WTC11 (cell line): ENCODE data around the gene BASP1. TPM values are rescaled to one million over a fixed set of nuclear protein-coding genes. Genes with fewer than 3 reads are reported as not detected.

Experiments
- ATAC-seq: fragments of 200-7000 bp; cut with Tn5 transposase; 2 replicates; pipeline ENCODE4 v1.10.0; 2021; ENCODE audit warnings: mild to moderate bottlenecking, moderate library complexity
- CTCF ChIA-PET: fragments of 300-600 bp; sonication (Branson Sonifier 250); formaldehyde crosslinking; loops from one replicate; lab custom pipeline; 2021; ENCODE audit warnings: antibody characterized with exemption; lab: Charles Lee
- POLR2A ChIA-PET: fragments of 350-600 bp; sonication (Branson Sonifier 250); formaldehyde crosslinking; loops from one replicate; lab custom pipeline; 2021; ENCODE audit warnings: antibody characterized with exemption; lab: Charles Lee
- DNase-seq: peaks from one replicate; pipeline ENCODE4 v3.0.0; 2021; ENCODE audit warnings: low spot score
- H3K27ac Mint-ChIP-seq: 2 replicates; pipeline ENCODE4 v1.8.0; 2021; ENCODE audit warnings: mixed read lengths
- H3K27me3 Mint-ChIP-seq: 2 replicates; pipeline ENCODE4 v1.8.0; 2021; ENCODE audit warnings: low read depth, mild to moderate bottlenecking, moderate library complexity, mixed read lengths
- H3K36me3 Mint-ChIP-seq: 2 replicates; pipeline ENCODE4 v1.8.0; 2021; ENCODE audit warnings: mixed read lengths
- H3K4me1 Mint-ChIP-seq: 2 replicates; pipeline ENCODE4 v1.8.0; 2022; ENCODE audit warnings: mixed read lengths
- H3K4me3 Mint-ChIP-seq: 2 replicates; pipeline ENCODE4 v1.8.0; 2021; ENCODE audit warnings: mild to moderate bottlenecking, moderate library complexity, mixed read lengths
- H3K9me3 Mint-ChIP-seq: 2 replicates; pipeline ENCODE4 v1.8.0; 2021; ENCODE audit warnings: mixed read lengths
- MXD4 ChIP-seq: fragments of 250-450 bp; sonication (Bioruptor Pico); IDR thresholded peaks from 2 replicates; pipeline ENCODE4 v1.8.0; 2021; ENCODE audit warnings: mild to moderate bottlenecking, moderate library complexity, borderline replicate concordance
- NFYB ChIP-seq: sonication (generic); formaldehyde crosslinking; conservative IDR thresholded peaks from 2 replicates; pipeline ENCODE4 v1.8.0; 2022; ENCODE audit warnings: low read depth, missing genetic modification reagents
- RELA ChIP-seq: sonication (generic); formaldehyde crosslinking; IDR thresholded peaks from 2 replicates; pipeline ENCODE4 v1.8.1; 2022; ENCODE audit warnings: missing genetic modification reagents, mild to moderate bottlenecking, borderline replicate concordance
- TEAD1 ChIP-seq: sonication (generic); formaldehyde crosslinking; IDR thresholded peaks from 2 replicates; pipeline ENCODE4 v1.8.0; 2022; ENCODE audit warnings: mild to moderate bottlenecking, missing genetic modification reagents
- ZNF138 ChIP-seq: sonication (generic); formaldehyde crosslinking; conservative IDR thresholded peaks from 2 replicates; pipeline ENCODE4 v1.8.1; 2022; ENCODE audit warnings: mild to moderate bottlenecking, moderate library complexity, missing genetic modification reagents
- ZNF232 ChIP-seq: sonication (generic); formaldehyde crosslinking; IDR thresholded peaks from 2 replicates; pipeline ENCODE4 v1.8.0; 2022; ENCODE audit warnings: mild to moderate bottlenecking, missing genetic modification reagents
- ZNF416 ChIP-seq: fragments of 250-450 bp; sonication (Bioruptor Pico); IDR thresholded peaks from 2 replicates; pipeline ENCODE4 v1.9.0; 2021; ENCODE audit warnings: mild to moderate bottlenecking, inconsistent platforms
- total RNA-seq: library from RNA; stranded (reverse); gene quantifications from 3 replicates; pipeline ENCODE4 v1.2.3, GENCODE V29; 2021
- TF ChIP-seq, protein P1 (sequence below): sonication (generic); formaldehyde crosslinking; IDR thresholded peaks from 2 replicates; pipeline ENCODE4 v1.8.1; 2022; ENCODE audit warnings: missing genetic modification reagents, borderline replicate concordance
- TF ChIP-seq, protein P2 (sequence below): fragments of 250-450 bp; sonication (Bioruptor Pico); conservative IDR thresholded peaks from 2 replicates; pipeline ENCODE4 v1.9.0; 2021; ENCODE audit warnings: mild to moderate bottlenecking
- TF ChIP-seq, protein P3 (sequence below): sonication (generic); formaldehyde crosslinking; IDR thresholded peaks from 2 replicates; pipeline ENCODE4 v1.8.1; 2023; ENCODE audit warnings: mild to moderate bottlenecking, missing genetic modification reagents, moderate library complexity
- TF ChIP-seq, protein P4 (sequence below): sonication (generic); formaldehyde crosslinking; IDR thresholded peaks from 2 replicates; pipeline ENCODE4 v1.8.1; 2023; ENCODE audit warnings: mild to moderate bottlenecking, missing genetic modification reagents, moderate library complexity
- TF ChIP-seq, protein P5 (sequence below): sonication (generic); formaldehyde crosslinking; IDR thresholded peaks from 2 replicates; pipeline ENCODE4 v1.8.1; 2022; ENCODE audit warnings: mild to moderate bottlenecking, missing genetic modification reagents, moderate library complexity, borderline replicate concordance
- TF ChIP-seq, protein P6 (sequence below): sonication (generic); formaldehyde crosslinking; IDR thresholded peaks from 2 replicates; pipeline ENCODE4 v1.8.0; 2022; ENCODE audit warnings: mild to moderate bottlenecking, missing genetic modification reagents
- TF ChIP-seq, protein P7 (sequence below): sonication (generic); formaldehyde crosslinking; conservative IDR thresholded peaks from 2 replicates; pipeline ENCODE4 v1.8.1; 2023; ENCODE audit warnings: mild to moderate bottlenecking, low read depth, missing genetic modification reagents, moderate library complexity

The BASP1 gene
- total RNA-seq, 1 experiment from 2014 or later = 108 TPM

DNA sequence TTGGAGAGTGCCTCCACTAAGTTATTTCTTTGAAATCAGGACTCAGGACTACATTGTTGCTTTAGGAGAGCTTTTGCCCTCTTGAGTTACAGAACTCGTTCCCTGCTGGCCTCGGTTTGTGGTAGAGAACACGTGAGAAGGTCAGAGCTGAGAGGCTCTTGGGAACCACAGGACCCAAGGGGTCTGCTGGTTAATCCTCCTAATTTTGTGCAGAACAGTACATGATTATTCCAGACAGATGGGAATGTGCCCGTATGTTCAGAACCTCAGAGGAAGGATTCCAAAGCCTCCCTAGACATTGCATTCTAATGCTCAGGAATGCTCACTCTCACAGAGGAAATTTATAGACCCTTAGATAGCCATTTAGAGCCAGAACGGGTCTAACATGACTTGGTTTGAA is 25.2 kb upstream of the BASP1 start (continued):
- TF ChIP-seq TEAD1 (CRISPR knock-in tag) = no peak
- no peak for TF ChIP-seq ZNF416 (CRISPR knock-in tag)
- TF ChIP-seq, protein P1, sequence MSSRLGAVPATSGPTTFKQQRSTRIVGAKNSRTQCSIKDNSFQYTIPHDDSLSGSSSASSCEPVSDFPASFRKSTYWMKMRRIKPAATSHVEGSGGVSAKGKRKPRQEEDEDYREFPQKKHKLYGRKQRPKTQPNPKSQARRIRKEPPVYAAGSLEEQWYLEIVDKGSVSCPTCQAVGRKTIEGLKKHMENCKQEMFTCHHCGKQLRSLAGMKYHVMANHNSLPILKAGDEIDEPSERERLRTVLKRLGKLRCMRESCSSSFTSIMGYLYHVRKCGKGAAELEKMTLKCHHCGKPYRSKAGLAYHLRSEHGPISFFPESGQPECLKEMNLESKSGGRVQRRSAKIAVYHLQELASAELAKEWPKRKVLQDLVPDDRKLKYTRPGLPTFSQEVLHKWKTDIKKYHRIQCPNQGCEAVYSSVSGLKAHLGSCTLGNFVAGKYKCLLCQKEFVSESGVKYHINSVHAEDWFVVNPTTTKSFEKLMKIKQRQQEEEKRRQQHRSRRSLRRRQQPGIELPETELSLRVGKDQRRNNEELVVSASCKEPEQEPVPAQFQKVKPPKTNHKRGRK = no peak
- TF ChIP-seq, protein P2, sequence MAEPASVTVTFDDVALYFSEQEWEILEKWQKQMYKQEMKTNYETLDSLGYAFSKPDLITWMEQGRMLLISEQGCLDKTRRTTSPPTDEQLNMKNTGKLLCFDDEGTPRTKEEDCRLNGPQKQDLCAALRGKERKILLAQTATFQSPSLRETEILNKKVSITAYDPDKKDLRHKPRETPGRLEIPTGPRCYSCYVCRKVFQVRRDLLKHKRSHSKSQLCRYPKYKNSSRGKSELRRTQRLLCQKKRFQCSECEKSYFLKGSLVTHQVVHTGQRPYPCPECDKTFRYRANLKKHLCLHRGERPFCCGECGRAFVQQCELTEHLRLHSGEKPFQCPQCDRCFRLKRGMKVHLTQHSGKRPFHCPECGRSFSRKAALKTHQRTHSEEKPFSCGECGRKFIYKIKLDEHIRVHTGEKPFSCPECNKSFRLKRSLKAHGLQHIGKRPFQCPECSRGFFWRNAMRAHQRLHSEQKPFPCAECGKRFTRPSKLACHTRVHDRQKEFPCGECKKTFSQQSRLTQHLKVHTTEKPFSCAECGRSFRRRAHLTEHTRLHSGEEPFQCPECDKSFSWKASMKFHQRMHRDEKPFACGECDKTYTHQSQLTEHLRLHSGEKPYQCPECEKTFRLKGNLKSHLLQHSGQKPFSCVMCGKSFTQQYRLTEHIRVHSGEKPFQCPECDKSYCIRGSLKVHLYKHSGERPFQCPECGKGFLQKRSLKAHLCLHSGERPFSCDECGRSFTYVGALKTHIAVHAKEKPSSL (CRISPR knock-in tag) = no peak
- no peak for TF ChIP-seq NFYB (CRISPR knock-in tag)
- no peak for TF ChIP-seq MXD4 (CRISPR knock-in tag)

DNA sequence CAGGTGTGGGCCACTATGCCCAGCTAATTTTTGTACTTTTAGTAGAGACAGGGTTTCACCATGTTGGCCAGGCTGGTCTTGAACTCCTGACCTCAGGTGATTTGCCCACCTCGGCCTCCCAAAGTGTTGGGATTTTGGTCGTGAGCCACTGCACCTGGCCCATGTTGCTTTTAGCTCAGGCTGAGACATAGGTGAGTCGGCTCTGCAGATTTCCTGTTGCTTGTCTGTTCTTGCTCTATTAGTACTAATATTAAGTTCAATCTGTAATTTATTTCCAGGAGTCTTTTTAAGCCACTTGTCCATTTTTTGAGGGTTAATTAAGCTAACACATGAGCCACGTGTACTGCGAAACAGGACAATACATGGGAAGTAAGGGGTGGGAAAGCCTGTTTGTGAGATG is 21.4 kb upstream of the BASP1 start:
- Mint-ChIP-seq H3K36me3 (peaks cover 7% of the 10 kb centered on the region; the same call in 1 of the 2 replicates), H3K27me3 (no peaks in the 10 kb centered on the region)

More for the DNA sequence above, 21.4 kb upstream of the BASP1 start:
- CTCF ChIA-PET = no interaction called here
- ATAC-seq = no peak
- POLR2A ChIA-PET = no interaction called here
- Mint-ChIP-seq H3K4me1 (peaks cover 1% of the 10 kb centered on the region; the same call in 1 of the 2 replicates), H3K9me3 (peaks cover 20% of the 10 kb centered on the region), H3K4me3 (no peak overlapping the region), H3K27ac (no peak overlapping the region)
- TF ChIP-seq ZNF138 = no peak
- TF ChIP-seq, protein P3, sequence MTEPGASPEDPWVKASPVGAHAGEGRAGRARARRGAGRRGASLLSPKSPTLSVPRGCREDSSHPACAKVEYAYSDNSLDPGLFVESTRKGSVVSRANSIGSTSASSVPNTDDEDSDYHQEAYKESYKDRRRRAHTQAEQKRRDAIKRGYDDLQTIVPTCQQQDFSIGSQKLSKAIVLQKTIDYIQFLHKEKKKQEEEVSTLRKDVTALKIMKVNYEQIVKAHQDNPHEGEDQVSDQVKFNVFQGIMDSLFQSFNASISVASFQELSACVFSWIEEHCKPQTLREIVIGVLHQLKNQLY (CRISPR knock-in tag) = no peak
- TF ChIP-seq, protein P4, sequence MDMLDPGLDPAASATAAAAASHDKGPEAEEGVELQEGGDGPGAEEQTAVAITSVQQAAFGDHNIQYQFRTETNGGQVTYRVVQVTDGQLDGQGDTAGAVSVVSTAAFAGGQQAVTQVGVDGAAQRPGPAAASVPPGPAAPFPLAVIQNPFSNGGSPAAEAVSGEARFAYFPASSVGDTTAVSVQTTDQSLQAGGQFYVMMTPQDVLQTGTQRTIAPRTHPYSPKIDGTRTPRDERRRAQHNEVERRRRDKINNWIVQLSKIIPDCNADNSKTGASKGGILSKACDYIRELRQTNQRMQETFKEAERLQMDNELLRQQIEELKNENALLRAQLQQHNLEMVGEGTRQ (CRISPR knock-in tag) = no peak
- TF ChIP-seq ZNF416 (CRISPR knock-in tag) = no peak
- TF ChIP-seq, protein P5, sequence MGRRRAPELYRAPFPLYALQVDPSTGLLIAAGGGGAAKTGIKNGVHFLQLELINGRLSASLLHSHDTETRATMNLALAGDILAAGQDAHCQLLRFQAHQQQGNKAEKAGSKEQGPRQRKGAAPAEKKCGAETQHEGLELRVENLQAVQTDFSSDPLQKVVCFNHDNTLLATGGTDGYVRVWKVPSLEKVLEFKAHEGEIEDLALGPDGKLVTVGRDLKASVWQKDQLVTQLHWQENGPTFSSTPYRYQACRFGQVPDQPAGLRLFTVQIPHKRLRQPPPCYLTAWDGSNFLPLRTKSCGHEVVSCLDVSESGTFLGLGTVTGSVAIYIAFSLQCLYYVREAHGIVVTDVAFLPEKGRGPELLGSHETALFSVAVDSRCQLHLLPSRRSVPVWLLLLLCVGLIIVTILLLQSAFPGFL = no peak
- TF ChIP-seq, protein P6, sequence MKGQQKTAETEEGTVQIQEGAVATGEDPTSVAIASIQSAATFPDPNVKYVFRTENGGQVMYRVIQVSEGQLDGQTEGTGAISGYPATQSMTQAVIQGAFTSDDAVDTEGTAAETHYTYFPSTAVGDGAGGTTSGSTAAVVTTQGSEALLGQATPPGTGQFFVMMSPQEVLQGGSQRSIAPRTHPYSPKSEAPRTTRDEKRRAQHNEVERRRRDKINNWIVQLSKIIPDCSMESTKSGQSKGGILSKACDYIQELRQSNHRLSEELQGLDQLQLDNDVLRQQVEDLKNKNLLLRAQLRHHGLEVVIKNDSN (CRISPR knock-in tag) = no peak
- TF ChIP-seq ZNF232 (CRISPR knock-in tag) = no peak
- TF ChIP-seq, protein P7, sequence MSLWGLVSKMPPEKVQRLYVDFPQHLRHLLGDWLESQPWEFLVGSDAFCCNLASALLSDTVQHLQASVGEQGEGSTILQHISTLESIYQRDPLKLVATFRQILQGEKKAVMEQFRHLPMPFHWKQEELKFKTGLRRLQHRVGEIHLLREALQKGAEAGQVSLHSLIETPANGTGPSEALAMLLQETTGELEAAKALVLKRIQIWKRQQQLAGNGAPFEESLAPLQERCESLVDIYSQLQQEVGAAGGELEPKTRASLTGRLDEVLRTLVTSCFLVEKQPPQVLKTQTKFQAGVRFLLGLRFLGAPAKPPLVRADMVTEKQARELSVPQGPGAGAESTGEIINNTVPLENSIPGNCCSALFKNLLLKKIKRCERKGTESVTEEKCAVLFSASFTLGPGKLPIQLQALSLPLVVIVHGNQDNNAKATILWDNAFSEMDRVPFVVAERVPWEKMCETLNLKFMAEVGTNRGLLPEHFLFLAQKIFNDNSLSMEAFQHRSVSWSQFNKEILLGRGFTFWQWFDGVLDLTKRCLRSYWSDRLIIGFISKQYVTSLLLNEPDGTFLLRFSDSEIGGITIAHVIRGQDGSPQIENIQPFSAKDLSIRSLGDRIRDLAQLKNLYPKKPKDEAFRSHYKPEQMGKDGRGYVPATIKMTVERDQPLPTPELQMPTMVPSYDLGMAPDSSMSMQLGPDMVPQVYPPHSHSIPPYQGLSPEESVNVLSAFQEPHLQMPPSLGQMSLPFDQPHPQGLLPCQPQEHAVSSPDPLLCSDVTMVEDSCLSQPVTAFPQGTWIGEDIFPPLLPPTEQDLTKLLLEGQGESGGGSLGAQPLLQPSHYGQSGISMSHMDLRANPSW (CRISPR knock-in tag) = no peak
- TF ChIP-seq RELA (CRISPR knock-in tag) = no peak
- no peak for DNase-seq
